GM12878 (cell line): ENCODE data around the gene MTFMT. TPM values are rescaled to one million over a fixed set of nuclear protein-coding genes. Genes with fewer than 3 reads are reported as not detected.

Experiments used
- ATAC-seq: fragments of 200-7000 bp; cut with Tn5 transposase; 3 replicates; pipeline ENCODE4 v1.9.1; 2020; ENCODE audit warnings: mild to moderate bottlenecking, moderate library complexity
- BruUV-seq: library from RNA; stranded (reverse); fragments of 400-500 nt; replicated peaks from 2 replicates; lab custom pipeline; 2021; lab: Mats Ljungman, UMichigan
- CTCF ChIA-PET: fragments of 300-600 bp; sonication (Branson Sonifier 250); formaldehyde crosslinking; extraction: SDS; loops from one replicate; lab custom pipeline; 2021; ENCODE audit warnings: inconsistent platforms; lab: Yijun Ruan, JAX
- POLR2A ChIA-PET: fragments of 350-600 bp; formaldehyde crosslinking; extraction: SDS; loops from one replicate; lab custom pipeline; 2021; ENCODE audit warnings: inconsistent platforms; lab: Charles Lee
- RAD21 ChIA-PET: fragments of 300-600 bp; sonication (Branson Sonifier 250); formaldehyde crosslinking; loops from one replicate; lab custom pipeline; 2023; ENCODE audit warnings: antibody characterized with exemption; ENCODE audit not compliant: unreplicated experiment; lab: Charles Lee
- SMC1A ChIA-PET: fragments of 300-600 bp; sonication (Branson Sonifier 250); formaldehyde crosslinking; loops from one replicate; lab custom pipeline; 2023; ENCODE audit not compliant: unreplicated experiment, uncharacterized antibody; lab: Charles Lee
- DNase-seq: peaks from one replicate; pipeline ENCODE4 v3.0.0-alpha.2; 2011; ENCODE audit warnings: low read depth, low spot score
- FAIRE-seq: peaks from 3 replicates; lab custom pipeline; 2011; peaks lifted over from hg19 to GRCh38; lab: Jason Lieb, UNC
- H2AFZ ChIP-seq: 2 replicates; pipeline ENCODE4 v1.6.0; 2011; ENCODE audit warnings: low read depth, low read length, control low read depth; ENCODE audit not compliant: control insufficient read depth
- H3K27ac ChIP-seq: 2 replicates; pipeline ENCODE4 v1.5.1; 2011; ENCODE audit warnings: control low read depth; ENCODE audit not compliant: control insufficient read depth, insufficient read depth
- H3K27me3 ChIP-seq, 2 experiments: replicated peaks in 1 of 2; 2 replicates each; pipeline versions ENCODE4 v1.6.0 to v1.6.1; 2011; ENCODE audit warnings: low read length in 1 of 2; ENCODE audit not compliant: control insufficient read depth in 2 of 2, insufficient read depth in 2 of 2
- H3K36me3 ChIP-seq, 2 experiments: 2 replicates each; pipeline ENCODE4 v1.5.1; 2011; ENCODE audit warnings: low read length in 1 of 2; ENCODE audit not compliant: control insufficient read depth in 2 of 2, insufficient read depth in 2 of 2
- H3K4me1 ChIP-seq: 2 replicates; pipeline ENCODE4 v1.6.1; 2011; ENCODE audit warnings: mild to moderate bottlenecking, low read length, moderate library complexity, mixed read lengths; ENCODE audit not compliant: control insufficient read depth, insufficient read depth
- H3K4me2 ChIP-seq: 2 replicates; pipeline ENCODE4 v1.6.0; 2011; ENCODE audit warnings: control low read depth; ENCODE audit not compliant: control insufficient read depth, insufficient read depth
- H3K4me3 ChIP-seq: fragments of 200-600 bp; sonication (generic); 2 replicates; pipeline ENCODE4 v1.5.1; 2016
- H3K79me2 ChIP-seq: 2 replicates; pipeline ENCODE4 v1.6.0; 2011; ENCODE audit warnings: low read length; ENCODE audit not compliant: control insufficient read depth, insufficient read depth
- H3K9ac ChIP-seq: 2 replicates; pipeline ENCODE4 v1.8.0; 2011; ENCODE audit warnings: low read length, control low read depth, mixed read lengths; ENCODE audit not compliant: control insufficient read depth, insufficient read depth
- H3K9me3 ChIP-seq: replicated peaks from 3 replicates; pipeline ENCODE4 v1.5.1; 2011; ENCODE audit warnings: mild to moderate bottlenecking, low read length; ENCODE audit not compliant: control insufficient read depth, insufficient read depth
- H4K20me1 ChIP-seq: 2 replicates; pipeline ENCODE4 v1.6.0; 2011; ENCODE audit not compliant: control insufficient read depth, insufficient read depth
- CBX3 ChIP-seq: fragments of 200-600 bp; sonication (generic); IDR thresholded peaks from 2 replicates; pipeline ENCODE4 v1.6.1; 2016; ENCODE audit warnings: low read depth, borderline replicate concordance
- CHD4 ChIP-seq: fragments of 200-600 bp; sonication (generic); IDR thresholded peaks from 2 replicates; pipeline ENCODE4 v1.6.1; 2016; ENCODE audit warnings: mild to moderate bottlenecking
- FOXM1 ChIP-seq: IDR thresholded peaks from 2 replicates; pipeline ENCODE4 v1.6.1; 2012; ENCODE audit warnings: low read depth, mild to moderate bottlenecking, inconsistent platforms, low read length, moderate library complexity
- IKZF2 ChIP-seq, 2 experiments: fragments of 450-650 bp; IDR thresholded peaks; 2 replicates each; pipeline ENCODE4 v1.6.1; 2017; ENCODE audit warnings: mild to moderate bottlenecking in 2 of 2, moderate library complexity in 2 of 2
- NFIC ChIP-seq: IDR thresholded peaks from 2 replicates; pipeline ENCODE4 v1.6.1; 2012; ENCODE audit warnings: low read depth, mild to moderate bottlenecking, inconsistent platforms, low read length, moderate library complexity
- SMARCA5 ChIP-seq: fragments of 450-650 bp; IDR thresholded peaks from 2 replicates; pipeline ENCODE4 v1.6.1; 2017; ENCODE audit warnings: mild to moderate bottlenecking
- SREBF2 ChIP-seq: IDR thresholded peaks from 2 replicates; pipeline ENCODE4 v1.6.1; 2012; ENCODE audit warnings: mild to moderate bottlenecking, low read length
- ZSCAN29 ChIP-seq: fragments of 450-650 bp; IDR thresholded peaks from 2 replicates; pipeline ENCODE4 v1.6.1; 2017; ENCODE audit warnings: mild to moderate bottlenecking, moderate library complexity
- WGBS: methylation state at CpG from one replicate; pipeline ENCODE4 v1.1.6; 2016; ENCODE audit warnings: low lambda C conversion rate; ENCODE audit not compliant: insufficient replicate concordance, insufficient coverage; ENCODE audit errors: missing lambda C conversion rate; 5-methylcytosine and 5-hydroxymethylcytosine counted together
- in situ Hi-C: fragments of 300-500 bp; cut with MboI; formaldehyde crosslinking; loops from 9 replicates; pipeline ENCODE4 v1.14.3; 2018; ENCODE audit warnings: mixed read lengths
- intact Hi-C: fragments of 100-400 bp; cut with micrococcal nuclease; formaldehyde crosslinking; loops from one replicate; pipeline ENCODE4 v1.14.2; 2022; ENCODE audit not compliant: unreplicated experiment
- polyA plus RNA-seq, 11 experiments: library from polyadenylated mRNA; depleted of rRNA in 4 of 11; unstranded in 6 of 11; stranded (reverse) in 5 of 11; fragments of >200 nt; fragmentation: Nextera tagmentation in 4 of 11; fragmentation: Illumina TruSeq in 1 of 11; extraction: Ambion mirVana in 4 of 11; extraction: Trizol in 1 of 11; gene quantifications; 1 replicate in 1 of 11; 2 replicates in 10 of 11; pipeline versions ENCODE4 v1.2.1 to v1.2.3, GENCODE V29; 2011 to 2016; ENCODE audit warnings: inconsistent platforms in 2 of 11, missing spikeins in 2 of 11, low read depth in 1 of 11
- total RNA-seq, 4 experiments: library from RNA; depleted of rRNA in 3 of 4; stranded (reverse); fragments of >200 nt in 3 of 4; fragmentation: Illumina TruSeq in 1 of 4; extraction: Trizol in 1 of 4; gene quantifications; 2 replicates each; pipeline versions ENCODE4 v1.2.1 to v1.2.3, GENCODE V29; 2013 to 2021
- TF ChIP-seq, protein P1 (sequence below): IDR thresholded peaks from 2 replicates; pipeline ENCODE4 v1.6.1; 2011; ENCODE audit warnings: borderline replicate concordance, low read depth, mild to moderate bottlenecking, moderate library complexity, mixed read lengths, low read length; ENCODE audit not compliant: insufficient read depth; ENCODE audit errors: extremely low read length
- TF ChIP-seq, protein P2 (sequence below): fragments of 450-650 bp; IDR thresholded peaks from 2 replicates; pipeline ENCODE4 v1.6.1; 2017; ENCODE audit warnings: mild to moderate bottlenecking

MTFMT gene
- total and polyA plus RNA-seq, 10 of the 15 experiments (the other 5 are each of a cell fraction or from before 2014, with no cell fraction given): 1.7 to 29.8 (median 17.4) TPM

DNA sequence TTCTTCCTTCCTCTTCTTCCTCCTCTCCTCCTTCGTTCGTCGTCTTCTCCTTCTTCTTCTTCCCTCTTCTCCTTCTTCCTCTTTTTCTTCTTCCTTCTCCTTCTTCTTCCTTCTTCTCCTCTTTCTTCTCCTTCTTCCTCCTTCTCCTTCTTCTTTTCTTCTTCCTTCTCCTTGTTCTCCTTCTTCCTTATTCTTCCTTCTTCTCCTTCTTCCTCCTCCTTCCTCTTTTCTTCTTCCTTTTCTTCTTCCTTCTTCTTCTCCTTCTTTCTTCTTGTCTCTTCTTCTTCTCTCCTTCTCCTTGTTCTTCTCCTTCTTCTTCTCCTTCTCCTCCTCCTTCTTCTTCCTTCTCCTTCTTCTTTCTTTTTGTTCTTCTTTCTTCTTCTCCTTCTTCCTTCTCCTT lies 75.0 kb downstream of the MTFMT start:
- in situ Hi-C loops (no loop called here), intact Hi-C loops (no loop called here)
- CTCF ChIA-PET: no interaction called here
- no peak overlapping the region for H2AFZ ChIP-seq
- peaks cover 2 to 8% of the 10 kb centered on the region in 2 experiments; a peak in 3 of 4 replicates for H3K36me3 ChIP-seq
- H3K79me2 ChIP-seq: no peaks in the 10 kb centered on the region
- POLR2A ChIA-PET: no interaction called here
- no peaks in the 10 kb centered on the region for H3K4me1 ChIP-seq
- FAIRE-seq (no peak), DNase-seq (no peak), ATAC-seq (no peak)
- SMC1A ChIA-PET: no interaction called here
- no peaks in the 10 kb centered on the region for H3K9me3 ChIP-seq
- H3K4me2 ChIP-seq: no peak overlapping the region
- H3K27ac ChIP-seq: no peak overlapping the region
- 27% methylated on average over 3 of the region's 3 CpGs for WGBS
- no peaks in the 10 kb centered on the region for H3K27me3 ChIP-seq
- BruUV-seq: no TSS peak
- H3K4me3 ChIP-seq: no peak overlapping the region
- no peak overlapping the region for H3K9ac ChIP-seq
- H4K20me1 ChIP-seq: no peaks in the 10 kb centered on the region
- RAD21 ChIA-PET: no interaction called here
- TF ChIP-seq, protein P1, sequence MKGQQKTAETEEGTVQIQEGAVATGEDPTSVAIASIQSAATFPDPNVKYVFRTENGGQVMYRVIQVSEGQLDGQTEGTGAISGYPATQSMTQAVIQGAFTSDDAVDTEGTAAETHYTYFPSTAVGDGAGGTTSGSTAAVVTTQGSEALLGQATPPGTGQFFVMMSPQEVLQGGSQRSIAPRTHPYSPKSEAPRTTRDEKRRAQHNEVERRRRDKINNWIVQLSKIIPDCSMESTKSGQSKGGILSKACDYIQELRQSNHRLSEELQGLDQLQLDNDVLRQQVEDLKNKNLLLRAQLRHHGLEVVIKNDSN: no peak
- TF ChIP-seq FOXM1: no peak
- TF ChIP-seq CHD4: no peak
- no peak for TF ChIP-seq SREBF2
- no peak for TF ChIP-seq NFIC
- TF ChIP-seq ZSCAN29: no peak
- no peak for TF ChIP-seq CBX3
- TF ChIP-seq, protein P2, sequence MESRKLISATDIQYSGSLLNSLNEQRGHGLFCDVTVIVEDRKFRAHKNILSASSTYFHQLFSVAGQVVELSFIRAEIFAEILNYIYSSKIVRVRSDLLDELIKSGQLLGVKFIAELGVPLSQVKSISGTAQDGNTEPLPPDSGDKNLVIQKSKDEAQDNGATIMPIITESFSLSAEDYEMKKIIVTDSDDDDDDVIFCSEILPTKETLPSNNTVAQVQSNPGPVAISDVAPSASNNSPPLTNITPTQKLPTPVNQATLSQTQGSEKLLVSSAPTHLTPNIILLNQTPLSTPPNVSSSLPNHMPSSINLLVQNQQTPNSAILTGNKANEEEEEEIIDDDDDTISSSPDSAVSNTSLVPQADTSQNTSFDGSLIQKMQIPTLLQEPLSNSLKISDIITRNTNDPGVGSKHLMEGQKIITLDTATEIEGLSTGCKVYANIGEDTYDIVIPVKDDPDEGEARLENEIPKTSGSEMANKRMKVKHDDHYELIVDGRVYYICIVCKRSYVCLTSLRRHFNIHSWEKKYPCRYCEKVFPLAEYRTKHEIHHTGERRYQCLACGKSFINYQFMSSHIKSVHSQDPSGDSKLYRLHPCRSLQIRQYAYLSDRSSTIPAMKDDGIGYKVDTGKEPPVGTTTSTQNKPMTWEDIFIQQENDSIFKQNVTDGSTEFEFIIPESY: no peak
- no peak for TF ChIP-seq SMARCA5
- TF ChIP-seq IKZF2 (IDR thresholded peaks at IDR 0.05): no peak
